ENCODE results near the gene CTNNA3.

CTNNA3 gene

GRCh38 chr10:67098461-67098860, 597.5 kb downstream of the CTNNA3 start:
- FAIRE-seq = no peak

- no peak for FAIRE-seq
Observed at GRCh38 chr10:67095531-67095930, 600.5 kb downstream of the CTNNA3 start.

- no peak for FAIRE-seq
Observed at GRCh38 chr10:67088036-67088435, 608.0 kb downstream of the CTNNA3 start.

GRCh38 chr10:67087135-67087425, 608.9 kb downstream of the CTNNA3 start:
- FAIRE-seq = no peak

- no peak for FAIRE-seq
Observed at GRCh38 chr10:67086327-67087134, 609.5 kb downstream of the CTNNA3 start.

- FAIRE-seq = no peak
Observed at GRCh38 chr10:67079126-67079525, 616.9 kb downstream of the CTNNA3 start.

GRCh38 chr10:67077376-67077775, 618.6 kb downstream of the CTNNA3 start:
- FAIRE-seq = no peak

GRCh38 chr10:67076144-67076543, 619.9 kb downstream of the CTNNA3 start:
- no peak for FAIRE-seq

- FAIRE-seq = no peak
Observed at GRCh38 chr10:67075491-67075971, 620.5 kb downstream of the CTNNA3 start.

- FAIRE-seq = no peak
Observed at GRCh38 chr10:67072654-67073053, 623.3 kb downstream of the CTNNA3 start.

- FAIRE-seq = no peak
Observed at GRCh38 chr10:67050415-67050814, 645.6 kb downstream of the CTNNA3 start.

- no peak for FAIRE-seq
Observed at GRCh38 chr10:67049988-67050387, 646.0 kb downstream of the CTNNA3 start.

- no peak for FAIRE-seq
Observed at GRCh38 chr10:67046507-67046906, 649.5 kb downstream of the CTNNA3 start.

- FAIRE-seq = no peak
Observed at GRCh38 chr10:67045404-67045803, 650.6 kb downstream of the CTNNA3 start.

- no peak for FAIRE-seq
Observed at GRCh38 chr10:67043041-67043440, 653.0 kb downstream of the CTNNA3 start.

- no peak for FAIRE-seq
Observed at GRCh38 chr10:67036808-67037207, 659.2 kb downstream of the CTNNA3 start.

- no peak for FAIRE-seq
Observed at GRCh38 chr10:67033878-67034277, 662.1 kb downstream of the CTNNA3 start.

GRCh38 chr10:67022099-67022498, 673.9 kb downstream of the CTNNA3 start:
- no peak for FAIRE-seq

- FAIRE-seq = no peak
Observed at GRCh38 chr10:67017218-67017617, 678.8 kb downstream of the CTNNA3 start.

- no peak for FAIRE-seq
Observed at GRCh38 chr10:67015225-67015624, 680.8 kb downstream of the CTNNA3 start.

- no peak for FAIRE-seq
Observed at GRCh38 chr10:67011981-67012380, 684.0 kb downstream of the CTNNA3 start.

GRCh38 chr10:67011480-67011879, 684.5 kb downstream of the CTNNA3 start:
- no peak for FAIRE-seq

GRCh38 chr10:67005981-67006380, 690.0 kb downstream of the CTNNA3 start:
- no peak for FAIRE-seq

- no peak for FAIRE-seq
Observed at GRCh38 chr10:67004690-67005089, 691.3 kb downstream of the CTNNA3 start.
